GM12874 (cell line): ENCODE data around the gene SLC6A12.

Experiments used
- CTCF ChIP-seq: IDR thresholded peaks from 2 replicates; pipeline ENCODE4 v1.5.1; 2011; ENCODE audit warnings: low read depth, mild to moderate bottlenecking, control low read depth, low read length, moderate library complexity; ENCODE audit not compliant: insufficient read depth

The SLC6A12 gene

DNA sequence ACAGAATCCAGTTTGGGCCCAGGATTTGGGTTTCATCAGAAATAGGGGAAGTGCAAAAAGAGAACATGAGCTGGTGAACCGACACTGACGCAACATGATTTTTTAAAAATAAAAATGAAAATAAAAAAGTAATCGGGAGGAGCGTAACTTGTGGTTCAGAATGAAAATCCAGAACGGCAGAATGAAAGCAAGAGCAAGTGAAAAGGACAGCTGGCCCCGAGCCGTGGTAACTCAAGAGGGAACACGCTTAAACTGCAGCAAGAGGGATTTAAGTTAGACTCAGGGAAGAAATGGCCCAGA is 1.6 kb downstream of the SLC6A12 start:
- TF ChIP-seq CTCF, result no peak

- TF ChIP-seq CTCF, result no peak
These were observed 2.1 kb downstream of the SLC6A12 start for GRCh38 chr12:211639-212414.

DNA sequence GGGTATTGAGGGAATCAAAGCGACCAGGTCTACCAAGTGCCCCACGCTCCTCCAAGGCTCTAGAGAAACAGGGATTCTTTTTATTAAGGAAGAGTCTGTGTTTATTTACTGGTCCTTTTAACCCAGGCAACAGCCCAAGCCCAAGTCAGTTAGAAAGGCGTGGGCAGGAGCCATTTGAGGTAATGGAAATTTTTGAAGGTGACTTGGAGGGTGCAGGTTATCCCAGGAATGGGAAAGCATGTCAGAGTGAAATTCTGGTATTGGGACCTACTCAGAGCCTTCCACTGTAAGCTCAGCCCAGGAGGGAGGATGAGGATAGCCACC is 2.9 kb downstream of the SLC6A12 start:
- no peak for TF ChIP-seq CTCF

GRCh38 chr12:210277-211141 is 3.4 kb downstream of the SLC6A12 start:
- no peak for TF ChIP-seq CTCF

DNA sequence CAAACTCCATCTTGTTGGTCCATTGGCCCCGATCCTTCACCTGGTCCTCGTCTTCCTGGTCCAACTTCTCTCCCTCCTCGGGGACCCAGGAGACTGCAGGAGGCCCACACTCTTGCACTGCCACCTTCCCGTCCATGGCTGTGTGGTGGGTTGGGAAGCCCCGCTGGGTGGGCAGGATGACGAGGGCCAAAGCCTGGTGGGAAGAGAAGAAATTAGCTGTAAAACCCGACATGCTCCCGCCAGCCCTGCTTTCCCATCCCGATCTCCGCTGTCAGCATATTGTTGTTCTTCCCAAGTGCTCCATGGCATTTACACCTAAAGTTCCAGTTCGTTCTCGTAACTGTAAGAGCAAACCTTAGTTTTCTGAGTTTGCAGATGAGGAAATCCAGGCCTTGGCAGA is 4.1 kb downstream of the SLC6A12 start:
- TF ChIP-seq CTCF, result no peak

DNA sequence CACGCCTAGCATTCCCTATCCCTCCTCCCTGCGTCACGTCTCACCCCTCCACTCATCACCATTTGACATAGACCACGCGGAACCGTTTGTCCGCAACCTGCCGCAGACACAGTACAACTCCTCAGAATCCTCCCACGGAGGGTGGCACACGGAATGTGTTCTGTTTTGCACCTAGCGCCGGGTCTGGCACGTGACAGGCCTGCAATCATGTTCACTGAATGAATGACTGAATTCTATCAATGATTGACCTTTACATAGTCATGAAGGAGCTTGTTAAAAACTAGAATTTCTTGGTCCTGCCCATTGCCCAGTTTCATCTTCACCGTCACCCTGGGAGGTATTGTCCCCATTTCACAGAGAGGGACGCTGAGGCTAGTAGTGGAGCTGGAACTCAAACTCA is 4.7 kb downstream of the SLC6A12 start:
- no peak for TF ChIP-seq CTCF

DNA sequence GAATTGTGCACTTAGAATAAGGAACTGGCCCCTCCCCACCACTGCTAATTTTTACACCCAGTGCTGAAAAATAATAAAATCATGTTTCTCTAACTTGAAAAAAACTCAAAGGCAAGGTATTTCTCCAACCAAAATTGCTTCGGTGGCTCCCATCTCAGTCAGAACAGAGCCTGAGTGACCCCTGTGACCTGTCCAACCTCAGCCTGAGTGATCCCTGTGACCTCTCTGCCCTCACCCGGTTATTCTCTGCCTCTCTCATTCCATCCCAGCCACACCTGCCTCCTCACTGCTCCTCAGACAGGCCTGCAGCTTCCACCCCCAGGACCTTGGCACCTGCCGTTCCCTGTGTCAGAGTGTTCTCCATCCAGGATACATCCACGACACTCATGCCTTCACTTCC is 5.1 kb downstream of the SLC6A12 start:
- TF ChIP-seq CTCF, result no peak
